Hepatocyte (in vitro differentiated cells): ENCODE results near the gene FANCD2. TPM values are rescaled to one million over a fixed set of nuclear protein-coding genes. Genes with fewer than 3 reads are reported as not detected.
A peak's percentile ranks its signal among the peaks of the same experiment; 100 is the strongest.

ENCODE experiments used
- DNase-seq: peaks from one replicate; pipeline ENCODE4 v3.0.0-alpha.2; 2016; ENCODE audit warnings: low spot score
- H2AFZ ChIP-seq: fragments of 200-600 bp; sonication (generic); 2 replicates; pipeline ENCODE4 v1.6.0; 2016; ENCODE audit warnings: antibody characterized with exemption, mild to moderate bottlenecking
- H3K27ac ChIP-seq: fragments of 200-600 bp; sonication (generic); 2 replicates; pipeline ENCODE4 v1.5.1; 2016; ENCODE audit warnings: mild to moderate bottlenecking
- H3K27me3 ChIP-seq: fragments of 200-600 bp; sonication (generic); 2 replicates; pipeline ENCODE4 v1.6.1; 2016
- H3K36me3 ChIP-seq: fragments of 200-600 bp; sonication (generic); replicated peaks from 2 replicates; pipeline ENCODE4 v1.5.1; 2016; ENCODE audit warnings: low read depth; ENCODE audit not compliant: insufficient read depth
- H3K4me1 ChIP-seq: fragments of 200-600 bp; sonication (generic); 2 replicates; pipeline ENCODE4 v1.5.1; 2016; ENCODE audit warnings: mild to moderate bottlenecking, moderate library complexity; ENCODE audit not compliant: insufficient read depth
- H3K4me2 ChIP-seq: fragments of 200-600 bp; sonication (generic); 2 replicates; pipeline ENCODE4 v1.6.0; 2016
- H3K4me3 ChIP-seq: fragments of 200-600 bp; sonication (generic); 2 replicates; pipeline ENCODE4 v1.5.1; 2016; ENCODE audit warnings: mild to moderate bottlenecking
- H3K79me2 ChIP-seq: fragments of 200-600 bp; sonication (generic); 2 replicates; pipeline ENCODE4 v1.6.0; 2017; ENCODE audit warnings: mild to moderate bottlenecking
- H3K9me2 ChIP-seq: fragments of 200-600 bp; sonication (generic); replicated peaks from 2 replicates; pipeline ENCODE4 v1.6.0; 2017; ENCODE audit warnings: mild to moderate bottlenecking; ENCODE audit not compliant: insufficient read depth
- H3K9me3 ChIP-seq: fragments of 200-600 bp; sonication (generic); 2 replicates; pipeline ENCODE4 v1.5.1; 2016; ENCODE audit warnings: low read depth, mild to moderate bottlenecking
- H4K20me1 ChIP-seq: fragments of 200-600 bp; sonication (generic); 2 replicates; pipeline ENCODE4 v1.6.0; 2016; ENCODE audit warnings: mild to moderate bottlenecking; ENCODE audit not compliant: insufficient read depth, poor library complexity, severe bottlenecking
- EZH2 ChIP-seq: fragments of 200-600 bp; sonication (generic); IDR thresholded peaks from 2 replicates; pipeline ENCODE4 v1.6.1; 2016; ENCODE audit warnings: antibody characterized with exemption, mild to moderate bottlenecking, borderline replicate concordance
- EZH2phosphoT487 ChIP-seq: fragments of 200-600 bp; sonication (generic); IDR thresholded peaks from one replicate; pipeline ENCODE4 v1.6.1; 2018; ENCODE audit warnings: antibody characterized with exemption, mild to moderate bottlenecking, low read depth, moderate library complexity; ENCODE audit not compliant: unreplicated experiment, severe bottlenecking
- WGBS: methylation state at CpG from one replicate; pipeline ENCODE4 v1.1.6; 2016; ENCODE audit warnings: low lambda C conversion rate; ENCODE audit errors: missing lambda C conversion rate; 5-methylcytosine and 5-hydroxymethylcytosine counted together
- polyA plus RNA-seq: library from polyadenylated mRNA; unstranded; fragments of >200 nt; fragmentation: Nextera tagmentation; extraction: Ambion mirVana; gene quantifications from 2 replicates; pipeline ENCODE4 v1.2.1, GENCODE V29; 2016
- total RNA-seq: library from RNA; depleted of rRNA; stranded (reverse); fragments of >200 nt; gene quantifications from 2 replicates; pipeline ENCODE4 v1.2.3, GENCODE V29; 2014
- TF ChIP-seq, protein P1 (sequence below): fragments of 200-600 bp; sonication (generic); IDR thresholded peaks from 2 replicates; pipeline ENCODE4 v1.5.1; 2016; ENCODE audit warnings: antibody characterized with exemption, mild to moderate bottlenecking; ENCODE audit not compliant: poor library complexity

Gene FANCD2
- total and polyA plus RNA-seq, 2 experiments from 2014 or later: 5.3 to 8.8 TPM

DNA sequence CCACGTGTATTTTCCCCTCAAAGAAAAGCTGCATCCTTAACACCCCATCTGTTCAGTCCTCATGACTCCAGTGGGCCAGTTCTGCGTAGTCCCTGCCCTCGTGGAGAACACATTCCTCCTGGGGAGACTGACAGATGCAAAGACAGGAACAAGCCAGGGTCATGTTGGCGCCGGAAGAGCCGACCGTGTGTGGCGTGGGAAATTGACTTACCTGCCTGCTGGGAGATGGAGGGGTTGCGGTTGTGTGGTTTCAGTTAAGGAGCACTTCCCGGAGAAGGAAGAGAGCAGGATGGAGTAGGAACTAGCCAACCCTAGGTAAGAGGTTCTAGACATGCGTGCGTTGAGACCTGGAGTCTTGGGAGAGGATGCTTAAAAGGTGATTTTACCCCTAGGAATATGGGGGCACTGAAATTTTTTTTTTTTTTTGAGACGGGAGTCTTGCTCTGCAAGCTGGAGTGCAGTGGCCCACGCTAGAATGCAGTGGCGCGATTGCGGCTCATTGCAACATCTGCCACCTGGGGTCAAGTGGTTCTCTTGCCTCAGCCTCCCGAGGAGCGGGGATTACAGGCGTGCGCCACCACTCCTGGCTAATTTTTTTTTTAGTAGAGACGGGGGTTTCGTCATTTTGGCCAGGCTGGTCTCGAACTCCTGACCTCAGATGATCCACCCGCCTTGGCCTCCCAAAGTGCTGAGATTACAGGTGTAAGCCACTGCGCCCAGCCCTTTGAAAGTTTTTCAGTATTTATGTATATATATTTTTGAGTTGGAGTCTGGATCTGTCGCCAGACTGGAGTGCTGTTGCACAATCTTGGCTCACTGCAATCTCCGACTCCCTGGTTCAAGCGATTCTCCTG lies 116.7 kb downstream of the FANCD2 start:
- Histone ChIP-seq H3K9me3 (no peaks in the 10 kb centered on the region), H3K4me3 (peak overlapping the region; percentile 70), H3K9me2 (no peaks in the 10 kb centered on the region), H2AFZ (no peak overlapping the region), H3K4me2 (peak overlapping the region; percentile 92), H3K27ac (no peak overlapping the region), H3K27me3 (no peaks in the 10 kb centered on the region), H4K20me1 (peaks cover 32% of the 10 kb centered on the region), H3K79me2 (peaks cover 60% of the 10 kb centered on the region), H3K4me1 (peaks cover 18% of the 10 kb centered on the region), H3K36me3 (no peaks in the 10 kb centered on the region)
- TF ChIP-seq EZH2phosphoT487 (no peak), EZH2 (no peak)
- TF ChIP-seq, protein P1, sequence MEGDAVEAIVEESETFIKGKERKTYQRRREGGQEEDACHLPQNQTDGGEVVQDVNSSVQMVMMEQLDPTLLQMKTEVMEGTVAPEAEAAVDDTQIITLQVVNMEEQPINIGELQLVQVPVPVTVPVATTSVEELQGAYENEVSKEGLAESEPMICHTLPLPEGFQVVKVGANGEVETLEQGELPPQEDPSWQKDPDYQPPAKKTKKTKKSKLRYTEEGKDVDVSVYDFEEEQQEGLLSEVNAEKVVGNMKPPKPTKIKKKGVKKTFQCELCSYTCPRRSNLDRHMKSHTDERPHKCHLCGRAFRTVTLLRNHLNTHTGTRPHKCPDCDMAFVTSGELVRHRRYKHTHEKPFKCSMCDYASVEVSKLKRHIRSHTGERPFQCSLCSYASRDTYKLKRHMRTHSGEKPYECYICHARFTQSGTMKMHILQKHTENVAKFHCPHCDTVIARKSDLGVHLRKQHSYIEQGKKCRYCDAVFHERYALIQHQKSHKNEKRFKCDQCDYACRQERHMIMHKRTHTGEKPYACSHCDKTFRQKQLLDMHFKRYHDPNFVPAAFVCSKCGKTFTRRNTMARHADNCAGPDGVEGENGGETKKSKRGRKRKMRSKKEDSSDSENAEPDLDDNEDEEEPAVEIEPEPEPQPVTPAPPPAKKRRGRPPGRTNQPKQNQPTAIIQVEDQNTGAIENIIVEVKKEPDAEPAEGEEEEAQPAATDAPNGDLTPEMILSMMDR: no peak
- no peak for DNase-seq
- WGBS: 82% methylated on average over 29 of the region's 29 CpGs

DNA sequence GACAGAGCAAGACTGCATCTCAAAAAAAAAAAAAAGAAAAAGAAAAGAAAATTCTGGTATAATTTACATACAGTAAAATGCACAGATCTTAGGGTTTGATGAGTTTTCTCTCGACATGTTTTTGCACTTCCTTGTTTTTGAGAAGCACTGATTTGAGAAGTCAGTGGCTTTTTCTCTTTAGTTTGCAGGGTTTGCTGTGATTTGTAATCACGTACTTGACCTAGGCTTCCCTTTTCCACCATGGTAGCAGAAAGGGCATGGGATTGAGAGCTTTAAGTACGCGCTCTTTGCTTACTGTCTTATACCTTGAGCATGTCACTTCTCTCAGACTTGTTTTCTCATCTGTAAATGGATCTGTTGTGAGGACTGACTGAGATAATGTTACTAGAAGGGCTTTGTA lies 119.4 kb downstream of the FANCD2 start:
- no peak for DNase-seq
- H3K4me3 ChIP-seq: no peak overlapping the region
- H3K36me3 ChIP-seq: peaks cover 9% of the 10 kb centered on the region
- H3K4me2 ChIP-seq: no peak overlapping the region
- 96% methylated on average over 4 of the region's 4 CpGs for WGBS
- H3K4me1 ChIP-seq: peaks cover 18% of the 10 kb centered on the region
- no peak overlapping the region for H2AFZ ChIP-seq
- H3K9me2 ChIP-seq: no peaks in the 10 kb centered on the region
- no peak overlapping the region for H3K27ac ChIP-seq
- peaks cover 61% of the 10 kb centered on the region for H3K79me2 ChIP-seq
- H3K9me3 ChIP-seq: no peaks in the 10 kb centered on the region
- no peaks in the 10 kb centered on the region for H3K27me3 ChIP-seq
- TF ChIP-seq EZH2phosphoT487: no peak
- TF ChIP-seq, protein P1: no peak
- TF ChIP-seq EZH2: no peak
- peaks cover 32% of the 10 kb centered on the region for H4K20me1 ChIP-seq

DNA sequence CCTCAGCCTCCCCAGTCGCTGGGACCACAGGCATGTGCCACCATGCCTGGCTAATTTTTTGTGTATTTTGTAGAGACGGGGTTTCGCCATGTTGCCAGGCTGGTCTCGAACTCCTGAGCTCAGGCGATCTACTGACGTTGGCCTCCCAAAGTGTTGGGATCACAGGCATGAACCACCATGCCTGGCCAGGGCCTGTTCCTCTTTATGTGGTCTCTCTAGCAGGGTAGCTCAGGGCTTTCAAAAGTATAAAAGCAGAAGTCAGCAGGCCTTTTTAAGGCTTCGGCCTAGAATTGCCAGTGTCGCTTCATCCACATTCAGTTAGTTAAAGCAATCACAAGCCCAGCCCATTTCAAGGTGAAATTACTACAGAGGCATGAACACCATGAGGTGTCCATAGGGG lies 123.0 kb downstream of the FANCD2 start:
- H3K4me1 ChIP-seq: no peaks in the 10 kb centered on the region
- no peak overlapping the region for H3K27ac ChIP-seq
- no peak overlapping the region for H3K4me3 ChIP-seq
- H3K27me3 ChIP-seq: no peaks in the 10 kb centered on the region
- WGBS: over 99% methylated on average over 8 of the region's 8 CpGs
- TF ChIP-seq EZH2phosphoT487 (no peak), EZH2 (no peak)
- TF ChIP-seq, protein P1: no peak
- H3K36me3 ChIP-seq: peaks cover 9% of the 10 kb centered on the region
- no peak overlapping the region for H2AFZ ChIP-seq
- H3K79me2 ChIP-seq: peaks cover 38% of the 10 kb centered on the region
- H3K9me2 ChIP-seq: no peaks in the 10 kb centered on the region
- no peak overlapping the region for H3K4me2 ChIP-seq
- peaks cover 17% of the 10 kb centered on the region for H4K20me1 ChIP-seq
- H3K9me3 ChIP-seq: no peaks in the 10 kb centered on the region
- DNase-seq: no peak
